Tibial nerve (tissue), 4 donors: ENCODE data around the gene TFRC. TPM values are rescaled to one million over a fixed set of nuclear protein-coding genes. Genes with fewer than 3 reads are reported as not detected.

Source experiments
- DNase-seq, 2 donors: peaks; one replicate each; pipeline ENCODE4 v3.0.0-alpha.2; 2019; ENCODE audit warnings: low spot score in 2 of 2
- H3K27ac ChIP-seq, 4 donors: fragments of 200-600 bp; sonication (generic) in 3 of 4; one replicate each; pipeline ENCODE4 v1.5.1; 2017 to 2019; ENCODE audit warnings: mild to moderate bottlenecking in 1 of 4
- H3K27me3 ChIP-seq, 2 donors: fragments of 200-600 bp; sonication (generic) in 1 of 2; one replicate each; pipeline versions ENCODE4 v1.5.1 to v1.6.0; 2017 to 2019
- H3K36me3 ChIP-seq, 3 donors: fragments of 200-600 bp; sonication (generic); one replicate each; pipeline ENCODE4 v1.5.1; 2018 to 2019
- H3K4me1 ChIP-seq, 4 donors: fragments of 200-600 bp; sonication (generic) in 3 of 4; one replicate each; pipeline ENCODE4 v1.5.1; 2017 to 2019
- H3K4me3 ChIP-seq, 4 donors: fragments of 200-600 bp; sonication (generic) in 3 of 4; one replicate each; pipeline ENCODE4 v1.5.1; 2017 to 2019; ENCODE audit warnings: mild to moderate bottlenecking in 1 of 4, moderate library complexity in 1 of 4
- H3K9me3 ChIP-seq, 4 donors: fragments of 200-600 bp; sonication (generic) in 3 of 4; one replicate each; pipeline ENCODE4 v1.5.1; 2017 to 2019
- CTCF ChIP-seq, 5 experiments: fragments of 200-600 bp in 3 of 5; fragments of 450-650 bp in 2 of 5; sonication (generic) in 3 of 5; IDR thresholded peaks; one replicate each; pipeline ENCODE4 v1.5.1; 2016 to 2019; ENCODE audit warnings: antibody characterized with exemption in 5 of 5, mild to moderate bottlenecking in 3 of 5, moderate library complexity in 2 of 5
- EP300 ChIP-seq, 2 donors: sonication (generic); formaldehyde crosslinking; IDR thresholded peaks; one replicate each; pipeline ENCODE4 v1.6.1; 2017; ENCODE audit warnings: antibody characterized with exemption in 2 of 2, mild to moderate bottlenecking in 1 of 2
- POLR2A ChIP-seq, 2 donors: fragments of 450-650 bp; IDR thresholded peaks; one replicate each; pipeline ENCODE4 v1.6.1; 2017; ENCODE audit warnings: antibody characterized with exemption in 2 of 2, mild to moderate bottlenecking in 2 of 2, moderate library complexity in 2 of 2
- WGBS, 2 donors: methylation state at CpG; one replicate each; pipeline ENCODE4 v1.1.5; 2018; 5-methylcytosine and 5-hydroxymethylcytosine counted together
- total RNA-seq, 4 donors: library from RNA; depleted of rRNA; stranded (reverse); fragments of >200 nt; gene quantifications; one replicate each; pipeline ENCODE4 v1.1.0, GENCODE V29; 2016

Gene TFRC
- total RNA-seq, 4 donors from 2014 or later: 36.7 to 86.7 (median 43.5) TPM

- no peak for DNase-seq
- Histone ChIP-seq H3K27ac (no peak overlapping the region), H3K27me3 (no peaks in the 10 kb centered on the region), H3K4me3 (no peak overlapping the region), H3K4me1 (no peaks in the 10 kb centered on the region), H3K9me3 (no peaks in the 10 kb centered on the region), H3K36me3 (peaks cover 5 to 97% (median 41%) of the 10 kb centered on the region in 3 donors)
- no peak for TF ChIP-seq CTCF (IDR thresholded peaks at IDR 0.05)
- TF ChIP-seq POLR2A (IDR thresholded peaks at IDR 0.05): no peak
- no peak for TF ChIP-seq EP300 (IDR thresholded peaks at IDR 0.05)
- 87 to 95% methylated on average over 10 of the region's 10 CpGs for WGBS, 2 donors
Observed at GRCh38 chr3:196054661-196055060, 27.2 kb downstream of the TFRC start.

GRCh38 chr3:196053487-196053886 lies 28.4 kb downstream of the TFRC start:
- DNase-seq: no peak
- H3K27me3 ChIP-seq: no peaks in the 10 kb centered on the region
- no peak overlapping the region for H3K27ac ChIP-seq
- peaks cover 5 to 98% (median 32%) of the 10 kb centered on the region in 3 donors for H3K36me3 ChIP-seq
- no peaks in the 10 kb centered on the region for H3K9me3 ChIP-seq
- H3K4me1 ChIP-seq: no peaks in the 10 kb centered on the region
- H3K4me3 ChIP-seq: no peak overlapping the region
- TF ChIP-seq CTCF (IDR thresholded peaks at IDR 0.05) (no peak), EP300 (IDR thresholded peaks at IDR 0.05) (no peak), POLR2A (IDR thresholded peaks at IDR 0.05) (no peak)
- 95 to 97% methylated on average over 7 of the region's 7 CpGs for WGBS, 2 donors

- 91 to 92% methylated on average over 6 of the region's 6 CpGs for WGBS, 2 donors
- peaks cover 5 to 88% (median 22%) of the 10 kb centered on the region in 3 donors for H3K36me3 ChIP-seq
Observed at GRCh38 chr3:196051282-196052076, 30.4 kb downstream of the TFRC start.

GRCh38 chr3:196050597-196050996 lies 31.3 kb downstream of the TFRC start:
- WGBS, 2 donors: 72 to 80% methylated on average over 3 of the region's 3 CpGs
- H3K27ac ChIP-seq: no peak overlapping the region
- H3K4me1 ChIP-seq: no peaks in the 10 kb centered on the region
- TF ChIP-seq CTCF (IDR thresholded peaks at IDR 0.05) (no peak), EP300 (IDR thresholded peaks at IDR 0.05) (no peak), POLR2A (IDR thresholded peaks at IDR 0.05) (no peak)
- H3K27me3 ChIP-seq: no peaks in the 10 kb centered on the region
- H3K9me3 ChIP-seq: no peaks in the 10 kb centered on the region
- H3K4me3 ChIP-seq: no peak overlapping the region
- peaks cover 5 to 79% (median 18%) of the 10 kb centered on the region in 3 donors for H3K36me3 ChIP-seq
- no peak for DNase-seq

More at GRCh38 chr3:196051282-196052076, 30.4 kb downstream of the TFRC start:
- H3K27me3 ChIP-seq: no peaks in the 10 kb centered on the region
- TF ChIP-seq EP300 (IDR thresholded peaks at IDR 0.05): no peak
- no peak for TF ChIP-seq CTCF (IDR thresholded peaks at IDR 0.05)
- no peak for TF ChIP-seq POLR2A (IDR thresholded peaks at IDR 0.05)
- no peak overlapping the region for H3K27ac ChIP-seq
- H3K4me1 ChIP-seq: no peaks in the 10 kb centered on the region
- no peak overlapping the region for H3K4me3 ChIP-seq
- H3K9me3 ChIP-seq: no peaks in the 10 kb centered on the region
- no peak for DNase-seq

DNA sequence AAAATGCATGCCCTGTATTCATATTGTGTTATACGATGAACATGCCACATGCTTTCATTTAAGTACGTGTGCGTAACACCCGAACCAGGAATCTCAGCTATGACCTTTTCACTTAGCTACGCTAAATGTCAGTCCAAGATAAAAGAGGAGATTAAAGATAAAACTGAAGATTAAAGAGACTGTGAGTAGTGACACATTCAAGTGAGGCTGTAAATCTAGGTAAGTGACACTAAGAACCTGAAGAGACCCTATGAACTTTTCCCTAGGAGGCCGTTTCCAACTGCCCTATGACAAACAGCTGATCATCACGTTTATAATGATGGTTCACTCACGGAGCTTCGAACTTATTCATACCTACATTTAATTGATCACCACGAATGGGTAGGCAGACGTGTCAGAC lies 32.2 kb downstream of the TFRC start:
- no peak overlapping the region for H3K27ac ChIP-seq
- peaks cover 5 to 70% (median 10%) of the 10 kb centered on the region in 3 donors for H3K36me3 ChIP-seq
- no peaks in the 10 kb centered on the region for H3K27me3 ChIP-seq
- H3K4me1 ChIP-seq: no peaks in the 10 kb centered on the region
- H3K4me3 ChIP-seq: no peak overlapping the region
- no peaks in the 10 kb centered on the region for H3K9me3 ChIP-seq
- DNase-seq: no peak
- TF ChIP-seq EP300 (IDR thresholded peaks at IDR 0.05) (no peak), POLR2A (IDR thresholded peaks at IDR 0.05) (no peak), CTCF (IDR thresholded peaks at IDR 0.05) (no peak)
- 68% methylated on average over 11 of the region's 11 CpGs for WGBS, 2 donors
